ENCODE data around the gene BCL2L12.
"Not testable (repeated sequence)": the region's sequence is repeated elsewhere in the genome, so short reads cannot be mapped to it uniquely, and the experiment has no call there.

The BCL2L12 gene

DNA sequence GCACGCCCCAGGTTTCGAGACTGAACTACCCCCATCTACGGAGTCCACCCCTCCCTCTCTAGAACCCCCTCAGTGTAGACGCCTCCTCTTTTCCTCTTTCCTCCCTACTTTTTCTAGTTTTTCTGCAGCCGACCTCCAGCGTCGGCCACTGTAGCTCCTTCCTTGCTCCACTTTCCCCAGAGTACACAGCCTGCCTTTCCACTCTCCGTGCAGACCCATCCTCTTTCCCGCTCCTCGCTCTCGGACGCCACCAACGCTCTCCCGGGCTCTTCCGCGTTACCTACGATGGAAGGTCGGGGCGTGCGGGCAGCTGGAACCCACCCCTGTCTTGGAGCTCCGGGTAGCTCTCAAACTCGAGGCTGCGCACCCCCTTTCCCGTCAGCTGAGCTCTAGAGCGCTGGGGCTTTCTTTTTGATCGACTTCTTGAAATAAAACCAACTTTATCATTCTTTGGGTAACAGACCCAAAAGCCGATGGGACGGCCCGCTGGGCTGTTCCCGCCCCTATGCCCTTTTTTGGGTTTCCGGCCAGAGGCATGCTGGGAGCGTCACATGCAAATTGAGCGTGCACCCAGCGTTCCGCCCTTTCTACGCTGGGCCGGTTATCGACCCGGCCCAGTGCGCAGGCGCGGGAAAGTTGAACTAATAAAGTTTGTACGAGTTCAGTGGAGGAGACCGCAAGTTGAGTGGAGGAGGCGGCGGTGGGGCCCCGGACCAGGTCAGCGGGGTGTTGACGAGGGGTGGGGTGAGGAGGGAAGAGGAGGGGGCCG is at the start of gene BCL2L12, which contains the start of gene IRF3:
Gene BCL2L12, plus strand, starts transcription at position 583 of the 769 bp plus-strand sequence. CDS start 760 bp downstream, outside the sequence.
Gene IRF3, minus strand, starts transcription at position 507 of the 769 bp plus-strand sequence. CDS start 1,019 bp downstream, outside the sequence.
- peak; percentile 98 to 99 (median 99) for DNase-seq (ENCODE audit: low read depth in 2 of 3, low spot score in 1 of 3)

DNA sequence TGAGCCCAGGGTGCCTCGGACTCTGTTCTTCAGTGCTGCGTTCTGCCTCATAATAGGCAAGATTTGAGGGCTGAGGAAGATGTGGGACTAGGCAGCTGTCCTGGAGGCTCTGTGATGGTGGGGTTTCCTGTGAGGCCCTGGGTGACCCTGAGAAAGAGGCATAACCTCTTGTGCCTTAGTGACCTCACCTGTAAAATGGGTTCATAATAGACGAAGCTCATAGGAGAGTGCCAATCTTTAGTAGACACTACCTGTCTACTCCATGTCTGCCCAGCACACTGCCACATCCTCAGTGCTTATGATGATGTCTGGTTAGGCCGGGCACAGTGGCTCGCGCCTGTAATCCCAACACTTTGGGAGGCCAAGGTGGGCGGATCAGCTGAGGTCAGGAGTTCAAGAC is 49.2 kb upstream of the BCL2L12 start:
- no peak for DNase-seq (ENCODE audit: low read depth in 2 of 3, low spot score in 1 of 3)

DNA sequence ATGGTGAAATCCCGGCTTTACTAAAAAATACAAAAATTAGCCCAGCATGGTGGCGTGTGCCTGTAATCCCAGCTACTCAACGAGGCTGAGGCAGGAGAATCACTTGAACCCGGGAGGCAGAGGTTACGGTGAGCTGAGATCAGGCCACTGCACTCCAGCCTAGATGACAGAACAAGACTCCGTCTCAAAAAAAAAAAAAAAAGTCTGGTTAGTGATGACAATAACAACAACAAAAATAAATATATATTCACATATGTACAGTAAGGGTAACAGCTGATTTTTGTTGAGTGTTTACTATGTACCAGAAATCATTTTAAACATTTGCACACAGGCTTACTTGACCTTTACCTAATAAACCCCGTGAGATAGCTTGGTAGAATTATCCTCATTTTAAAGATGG is 48.8 kb upstream of the BCL2L12 start:
- no peak for DNase-seq (ENCODE audit: low read depth in 2 of 3, low spot score in 1 of 3)

- not testable (repeated sequence) for DNase-seq (ENCODE audit: low read depth in 2 of 3, low spot score in 1 of 3)
Observed at GRCh38 chr19:49617860-49618259, 47.9 kb upstream of the BCL2L12 start.

- DNase-seq (ENCODE audit: low read depth in 2 of 3, low spot score in 1 of 3), result no peak
Observed at GRCh38 chr19:49624967-49625910, 40.5 kb upstream of the BCL2L12 start.

DNA sequence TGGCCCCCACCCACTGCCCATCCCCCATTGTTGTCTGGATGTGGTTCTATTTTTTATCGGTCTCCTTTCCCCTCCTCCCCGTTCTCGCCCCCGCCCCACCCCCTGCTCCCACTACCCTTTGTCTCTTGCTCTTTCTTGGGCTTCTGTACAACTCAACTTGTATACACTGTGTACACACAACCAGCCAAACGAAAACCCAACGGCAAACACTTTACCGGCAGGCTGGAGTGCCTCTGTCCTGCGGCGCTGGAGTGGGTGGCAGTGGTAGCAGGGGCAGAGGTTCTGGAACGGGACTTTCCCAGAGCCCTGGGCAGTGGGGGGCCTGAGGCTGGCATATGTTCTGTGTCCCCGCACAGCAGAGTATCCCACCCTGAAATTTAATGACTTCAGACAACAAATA is 39.5 kb upstream of the BCL2L12 start:
- DNase-seq (ENCODE audit: low read depth in 2 of 3, low spot score in 1 of 3), result no peak

DNA sequence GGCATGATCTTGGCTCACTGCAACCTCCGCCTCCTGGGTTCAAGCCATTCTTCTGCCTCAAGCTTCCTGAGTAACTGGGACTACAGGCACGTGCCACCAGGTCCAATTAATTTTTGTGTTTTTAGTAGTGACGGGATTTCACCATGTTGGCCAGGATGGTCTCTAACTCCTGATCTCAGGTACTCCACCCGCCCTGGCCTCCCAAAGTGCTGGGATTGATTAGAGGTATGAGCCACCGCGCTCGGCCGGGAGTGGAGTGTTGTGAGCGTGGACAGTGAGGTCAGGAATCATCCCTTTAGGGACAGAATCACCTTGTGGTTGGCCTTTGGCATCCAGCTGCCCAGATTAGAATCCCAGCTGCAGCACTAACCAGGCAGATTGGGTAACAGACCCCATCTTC is 36.1 kb upstream of the BCL2L12 start:
- no peak for DNase-seq (ENCODE audit: low read depth in 2 of 3, low spot score in 1 of 3)

GRCh38 chr19:49631014-49631588 is 34.6 kb upstream of the BCL2L12 start:
- no peak for DNase-seq (ENCODE audit: low read depth in 2 of 3, low spot score in 1 of 3)

DNA sequence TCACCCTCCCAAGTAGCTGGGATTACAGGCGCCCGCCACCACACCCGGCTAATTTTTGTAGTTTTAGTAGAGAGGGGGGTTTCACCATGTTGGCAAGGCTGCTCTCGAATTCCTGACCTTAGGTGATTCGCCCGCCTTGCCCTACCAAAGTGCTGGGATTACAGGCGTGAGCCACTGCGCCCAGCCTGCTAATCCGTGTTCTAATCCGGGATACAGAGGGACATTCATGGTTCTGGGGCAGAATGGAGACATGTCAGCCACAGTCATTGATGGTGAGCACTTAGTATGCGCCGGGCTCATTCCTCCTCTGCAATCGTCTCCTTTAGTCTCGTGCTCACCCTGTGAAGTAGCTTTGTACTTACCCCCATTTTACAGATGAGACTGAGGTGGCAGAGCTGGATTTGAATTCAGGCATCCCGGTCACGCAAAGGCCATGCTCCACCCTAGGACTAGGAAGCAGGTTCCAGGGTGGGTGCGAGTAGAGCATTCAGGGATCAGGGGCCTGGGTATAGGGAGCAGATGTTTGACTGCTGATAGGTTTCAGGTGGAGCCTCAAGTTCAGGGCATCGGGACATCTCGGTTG is 34.0 kb upstream of the BCL2L12 start:
- DNase-seq (ENCODE audit: low read depth in 2 of 3, low spot score in 1 of 3), result no peak

- DNase-seq (ENCODE audit: low read depth in 2 of 3, low spot score in 1 of 3), result no peak
Observed at GRCh38 chr19:49632576-49632975, 33.2 kb upstream of the BCL2L12 start.

GRCh38 chr19:49633273-49633672 is 32.5 kb upstream of the BCL2L12 start:
- not testable (repeated sequence) for DNase-seq (ENCODE audit: low read depth in 2 of 3, low spot score in 1 of 3)

DNA sequence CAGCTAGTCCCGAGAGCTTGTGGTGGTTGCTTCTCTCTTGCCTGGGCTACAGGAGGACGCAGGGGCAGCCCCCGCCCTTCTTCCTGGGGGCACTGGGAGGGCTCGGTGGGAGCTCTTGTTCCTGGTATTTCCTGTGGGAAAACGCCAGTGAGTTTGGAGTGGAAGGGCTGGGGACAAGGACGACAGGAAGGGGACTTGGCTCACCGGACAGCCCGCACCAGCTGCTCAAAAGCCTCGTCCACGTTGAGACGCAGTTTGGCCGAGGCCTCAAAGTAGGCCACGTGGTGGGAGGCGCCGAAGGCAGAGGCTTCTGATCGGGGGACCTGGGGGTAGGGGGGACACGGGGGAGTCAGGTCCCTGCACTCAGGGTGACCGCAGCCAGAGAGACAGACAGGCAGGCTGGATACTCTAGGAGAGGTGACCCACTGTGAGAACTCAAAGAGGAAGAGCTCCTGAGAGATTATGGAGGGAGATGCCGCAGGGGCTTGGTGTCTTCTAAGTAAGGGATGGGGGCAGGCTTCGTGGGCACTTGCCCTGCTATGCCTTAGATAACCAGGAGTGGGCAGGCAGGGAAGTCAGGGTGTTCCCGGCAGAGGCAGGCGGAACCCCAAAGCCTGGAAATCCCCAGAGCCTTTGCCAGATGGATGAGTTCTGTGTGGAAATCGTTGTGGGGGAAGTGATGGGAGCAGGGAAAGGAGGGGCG is 30.1 kb upstream of the BCL2L12 start:
- no peak for DNase-seq (ENCODE audit: low read depth in 2 of 3, low spot score in 1 of 3)

GRCh38 chr19:49636233-49636932 is 29.4 kb upstream of the BCL2L12 start:
- no peak for DNase-seq (ENCODE audit: low read depth in 2 of 3, low spot score in 1 of 3)

DNA sequence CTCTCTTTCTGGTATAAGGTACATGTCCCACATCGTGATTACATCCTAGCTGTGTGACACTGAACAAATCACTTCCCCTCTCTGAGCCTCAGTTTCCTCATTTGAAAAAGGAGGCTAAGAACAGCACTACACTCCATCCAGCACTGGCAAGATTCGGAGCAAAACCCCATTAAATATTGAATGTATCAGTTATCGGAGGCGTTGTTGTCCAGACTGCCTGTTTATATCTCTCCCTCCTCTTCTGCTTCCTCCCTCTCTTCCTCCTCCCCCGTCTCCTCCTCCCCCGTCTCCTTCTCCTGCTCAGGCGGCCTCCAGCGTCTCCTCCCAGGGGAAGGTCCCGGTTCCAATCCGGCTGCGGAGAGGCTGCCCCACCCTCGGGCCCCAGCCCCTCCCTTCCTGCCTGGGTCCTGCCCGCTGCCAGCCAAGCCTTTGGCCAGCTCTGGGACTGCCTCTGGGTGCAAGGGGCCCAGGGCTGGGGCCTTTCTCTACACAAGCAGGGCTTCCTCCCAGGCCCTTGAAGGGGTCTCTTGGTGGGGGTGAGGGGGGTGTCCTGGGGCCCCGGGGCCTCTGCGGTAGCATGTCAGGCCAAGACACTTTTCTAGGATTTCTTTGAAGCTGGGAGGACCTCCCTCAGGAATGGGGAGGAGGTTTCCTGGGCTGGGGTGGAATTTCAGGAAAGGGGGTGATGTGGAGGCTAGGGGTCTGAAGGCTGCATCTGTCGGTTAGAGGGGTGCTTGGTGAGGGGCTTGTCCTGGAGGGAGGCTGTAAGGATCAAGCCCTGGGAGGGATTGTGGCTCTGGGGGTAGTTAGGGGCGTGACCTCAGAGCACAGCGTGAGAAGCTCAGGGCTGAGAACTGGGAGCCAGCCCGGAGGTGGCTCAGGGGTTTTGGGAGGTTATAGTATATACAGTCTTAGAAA is 27.7 kb upstream of the BCL2L12 start:
- DNase-seq (ENCODE audit: low read depth in 2 of 3, low spot score in 1 of 3), result no peak

- no peak for DNase-seq (ENCODE audit: low read depth in 2 of 3, low spot score in 1 of 3)
Observed at GRCh38 chr19:49639401-49640112, 26.2 kb upstream of the BCL2L12 start.

- DNase-seq (ENCODE audit: low read depth in 2 of 3, low spot score in 1 of 3), result peak; percentile 99 to 100 (median 100)
Observed at GRCh38 chr19:49640113-49640898, 25.4 kb upstream of the BCL2L12 start, which contains the start of gene RRAS. Gene RRAS, minus strand, starts transcription at chr19:49640143. Its CDS starts 45 bp downstream, at chr19:49640098.

Measured in stimulated activated CD4-positive, alpha-beta T cell treated with anti-CD3 and anti-CD28 coated beads, Interleukin-12 subunit alpha, Interleukin-12 subunit beta, amount 100 ng/mL, for 48 hours (primary cell).